HCT116 (cell line): ENCODE measurements around the gene EML4. TPM values are rescaled to one million over a fixed set of nuclear protein-coding genes. Genes with fewer than 3 reads are reported as not detected.

ENCODE experiments used
- ATAC-seq: fragments of 200-7000 bp; cut with Tn5 transposase; 2 replicates; pipeline ENCODE4 v1.9.1; 2020; ENCODE audit warnings: mild to moderate bottlenecking, moderate library complexity
- BruUV-seq: library from RNA; stranded (reverse); fragments of 400-500 nt; replicated peaks from 2 replicates; lab custom pipeline; 2021; lab: Mats Ljungman, UMichigan
- CTCF ChIA-PET: fragments of 300-600 bp; sonication (Branson Sonifier 250); formaldehyde crosslinking; loops from one replicate; lab custom pipeline; 2021; ENCODE audit warnings: antibody characterized with exemption; lab: Charles Lee
- POLR2A ChIA-PET: fragments of 300-600, 350-600 bp; sonication (Branson Sonifier 250); formaldehyde crosslinking; loops from one replicate; lab custom pipeline; 2021; ENCODE audit warnings: antibody characterized with exemption; lab: Charles Lee
- RAD21 ChIA-PET, 2 experiments: fragments of 300-600 bp; sonication (Branson Sonifier 250); formaldehyde crosslinking; loops; one replicate each; lab custom pipeline; 2023; ENCODE audit warnings: low total read pairs in 2 of 2; ENCODE audit not compliant: uncharacterized antibody in 2 of 2, unreplicated experiment in 2 of 2, low non-redundant PET in 1 of 2; lab: Charles Lee
- DNase-seq: peaks from one replicate; pipeline ENCODE4 v3.0.0-alpha.2; 2010; ENCODE audit warnings: low read depth, low spot score
- H2AFZ ChIP-seq: fragments of 200-600 bp; shearing (Covaris generic), sonication (generic); 2 replicates; pipeline ENCODE4 v1.6.1; 2017; ENCODE audit warnings: low read depth, mixed run types, mixed read lengths, antibody characterized with exemption, low read length; ENCODE audit not compliant: poor library complexity, severe bottlenecking
- H3K27ac ChIP-seq: 2 replicates; pipeline ENCODE4 v1.5.1; 2012; ENCODE audit warnings: low read depth, low read length
- H3K27me3 ChIP-seq: fragments of 200-600 bp; sonication (generic); 2 replicates; pipeline ENCODE4 v1.6.1; 2016; ENCODE audit warnings: mixed run types, low read length, mixed read lengths; ENCODE audit not compliant: insufficient read depth
- H3K36me3 ChIP-seq, 2 experiments: fragments of 200-500 bp in 1 of 2; fragments of 200-600 bp in 1 of 2; sonication (Bioruptor generic) in 1 of 2; sonication (generic) in 1 of 2; 2 replicates each; pipeline versions ENCODE4 v1.5.1 to v1.6.1; 2014 to 2016; ENCODE audit warnings: low read length in 2 of 2, inconsistent platforms in 1 of 2, mixed read lengths in 1 of 2, mixed run types in 1 of 2; ENCODE audit not compliant: insufficient read depth in 2 of 2, control insufficient read depth in 1 of 2
- H3K4me1 ChIP-seq, 2 experiments: fragments of 200-600 bp in 1 of 2; sonication (generic) in 1 of 2; 2 replicates each; pipeline versions ENCODE4 v1.5.1 to v1.6.1; 2012 to 2017; ENCODE audit warnings: low read length in 2 of 2, inconsistent platforms in 1 of 2, mild to moderate bottlenecking in 1 of 2, mixed read lengths in 1 of 2, mixed run types in 1 of 2, moderate library complexity in 1 of 2; ENCODE audit not compliant: insufficient read depth in 2 of 2, control insufficient read depth in 1 of 2
- H3K4me2 ChIP-seq: fragments of 200-600 bp; sonication (generic); 2 replicates; pipeline ENCODE4 v1.6.1; 2017; ENCODE audit warnings: mixed run types, low read length, mixed read lengths
- H3K4me3 ChIP-seq, 2 experiments: fragments of 200-600 bp in 1 of 2; sonication (generic) in 1 of 2; replicated peaks in 1 of 2; 2 replicates each; pipeline ENCODE4 v1.5.1; 2011 to 2016; ENCODE audit warnings: low read length in 2 of 2, control low read depth in 1 of 2, low read depth in 1 of 2, mild to moderate bottlenecking in 1 of 2, mixed read lengths in 1 of 2, mixed run types in 1 of 2
- H3K79me2 ChIP-seq: fragments of 200-600 bp; sonication (generic); 2 replicates; pipeline ENCODE4 v1.6.1; 2017; ENCODE audit warnings: mild to moderate bottlenecking, mixed run types, low read length, moderate library complexity, mixed read lengths; ENCODE audit not compliant: insufficient read depth
- H3K9ac ChIP-seq: fragments of 200-600 bp; sonication (generic); 2 replicates; pipeline ENCODE4 v1.6.1; 2016; ENCODE audit warnings: low read length, mixed read lengths
- H3K9me2 ChIP-seq: fragments of 200-600 bp; sonication (generic), shearing (Covaris generic); 2 replicates; pipeline ENCODE4 v1.6.1; 2017; ENCODE audit warnings: mixed run types, mild to moderate bottlenecking, moderate library complexity; ENCODE audit not compliant: insufficient read depth
- H3K9me3 ChIP-seq, 2 experiments: fragments of 200-500 bp in 1 of 2; fragments of 200-600 bp in 1 of 2; sonication (Bioruptor generic) in 1 of 2; sonication (generic) in 1 of 2; 2 replicates each; pipeline ENCODE4 v1.6.1; 2014 to 2017; ENCODE audit warnings: low read length in 2 of 2, mixed read lengths in 2 of 2, inconsistent platforms in 1 of 2, low read depth in 1 of 2, mild to moderate bottlenecking in 1 of 2, mixed run types in 1 of 2, moderate library complexity in 1 of 2; ENCODE audit not compliant: control insufficient read depth in 1 of 2, insufficient read depth in 1 of 2
- H4K20me1 ChIP-seq: fragments of 200-600 bp; sonication (generic), shearing (Covaris generic); 2 replicates; pipeline ENCODE4 v1.6.1; 2017; ENCODE audit warnings: mixed run types, mild to moderate bottlenecking, moderate library complexity; ENCODE audit not compliant: insufficient read depth
- ATF3 ChIP-seq: IDR thresholded peaks from 2 replicates; pipeline ENCODE4 v1.6.1; 2012
- EGR1 ChIP-seq: IDR thresholded peaks from 2 replicates; pipeline ENCODE4 v1.6.1; 2012; ENCODE audit warnings: low read depth
- ELF1 ChIP-seq: IDR thresholded peaks from 2 replicates; pipeline ENCODE4 v1.6.1; 2012; ENCODE audit warnings: low read depth, borderline replicate concordance
- EZH2phosphoT487 ChIP-seq: fragments of 200-600 bp; IDR thresholded peaks from 2 replicates; pipeline ENCODE4 v1.6.1; 2018; ENCODE audit warnings: antibody characterized with exemption, borderline replicate concordance
- FOSL1 ChIP-seq: IDR thresholded peaks from 2 replicates; pipeline ENCODE4 v1.6.1; 2012; ENCODE audit warnings: low read depth
- JUND ChIP-seq: IDR thresholded peaks from 2 replicates; pipeline ENCODE4 v1.6.1; 2012
- POLR2AphosphoS5 ChIP-seq: IDR thresholded peaks from 2 replicates; pipeline ENCODE4 v1.6.1; 2011; ENCODE audit warnings: mild to moderate bottlenecking, low read depth, low read length, moderate library complexity
- SP1 ChIP-seq: IDR thresholded peaks from 2 replicates; pipeline ENCODE4 v1.6.1; 2012; ENCODE audit warnings: low read depth
- SRF ChIP-seq: IDR thresholded peaks from 2 replicates; pipeline ENCODE4 v1.6.1; 2012; ENCODE audit warnings: low read depth
- YY1 ChIP-seq: IDR thresholded peaks from 2 replicates; pipeline ENCODE4 v1.6.1; 2011; ENCODE audit warnings: low read length, low read depth, moderate library complexity, mild to moderate bottlenecking; ENCODE audit not compliant: insufficient replicate concordance; ENCODE audit errors: extremely low read depth
- ZBTB33 ChIP-seq: IDR thresholded peaks from 2 replicates; pipeline ENCODE4 v1.6.1; 2011; ENCODE audit warnings: mild to moderate bottlenecking, low read length, moderate library complexity; ENCODE audit not compliant: insufficient replicate concordance; ENCODE audit errors: extremely low read depth
- ZNF274 ChIP-seq: fragments of 200-500 bp; sonication (Bioruptor generic); IDR thresholded peaks from 2 replicates; pipeline ENCODE4 v1.6.1; 2014; ENCODE audit warnings: mild to moderate bottlenecking, low read depth, low read length, inconsistent platforms
- intact Hi-C: fragments of 100-400 bp; cut with micrococcal nuclease; formaldehyde crosslinking; loops from 2 replicates; pipeline ENCODE4 v1.10.0; 2022
- total RNA-seq: library from RNA; stranded (reverse); gene quantifications from one replicate; pipeline ENCODE4 v1.2.1, GENCODE V29; 2021; ENCODE audit not compliant: unreplicated experiment
- TF ChIP-seq, protein P1 (sequence below): IDR thresholded peaks from 2 replicates; pipeline ENCODE4 v1.6.1; 2012; ENCODE audit warnings: low read depth

The EML4 gene
- total RNA-seq, 1 experiment from 2014 or later: 53.5 TPM

GRCh38 chr2:42193722-42194187 lies 24.6 kb downstream of the EML4 start:
- ChIA-PET CTCF (no interaction called here), POLR2A (no interaction called here)

More at GRCh38 chr2:42193722-42194187, 24.6 kb downstream of the EML4 start:
- ATAC-seq: no peak
- no peak for DNase-seq
- Histone ChIP-seq H3K79me2 (peaks cover 97% of the 10 kb centered on the region), H3K9ac (no peak overlapping the region), H3K27ac (no peak overlapping the region), H3K9me2 (no peaks in the 10 kb centered on the region), H3K36me3 (no peaks in the 10 kb centered on the region), H4K20me1 (peaks cover 14% of the 10 kb centered on the region; the same call in 1 of the 2 replicates), H2AFZ (no peak overlapping the region), H3K27me3 (no peaks in the 10 kb centered on the region), H3K4me3 (no peak overlapping the region)
- intact Hi-C loops: no loop called here
- TF ChIP-seq ZBTB33: no peak
- TF ChIP-seq SRF: no peak
- no peak for TF ChIP-seq ATF3
- TF ChIP-seq POLR2AphosphoS5: no peak
- no peak for TF ChIP-seq EGR1
- no peak for TF ChIP-seq ELF1
- no peak for TF ChIP-seq FOSL1
- no peak for TF ChIP-seq ZNF274
- TF ChIP-seq, protein P1, sequence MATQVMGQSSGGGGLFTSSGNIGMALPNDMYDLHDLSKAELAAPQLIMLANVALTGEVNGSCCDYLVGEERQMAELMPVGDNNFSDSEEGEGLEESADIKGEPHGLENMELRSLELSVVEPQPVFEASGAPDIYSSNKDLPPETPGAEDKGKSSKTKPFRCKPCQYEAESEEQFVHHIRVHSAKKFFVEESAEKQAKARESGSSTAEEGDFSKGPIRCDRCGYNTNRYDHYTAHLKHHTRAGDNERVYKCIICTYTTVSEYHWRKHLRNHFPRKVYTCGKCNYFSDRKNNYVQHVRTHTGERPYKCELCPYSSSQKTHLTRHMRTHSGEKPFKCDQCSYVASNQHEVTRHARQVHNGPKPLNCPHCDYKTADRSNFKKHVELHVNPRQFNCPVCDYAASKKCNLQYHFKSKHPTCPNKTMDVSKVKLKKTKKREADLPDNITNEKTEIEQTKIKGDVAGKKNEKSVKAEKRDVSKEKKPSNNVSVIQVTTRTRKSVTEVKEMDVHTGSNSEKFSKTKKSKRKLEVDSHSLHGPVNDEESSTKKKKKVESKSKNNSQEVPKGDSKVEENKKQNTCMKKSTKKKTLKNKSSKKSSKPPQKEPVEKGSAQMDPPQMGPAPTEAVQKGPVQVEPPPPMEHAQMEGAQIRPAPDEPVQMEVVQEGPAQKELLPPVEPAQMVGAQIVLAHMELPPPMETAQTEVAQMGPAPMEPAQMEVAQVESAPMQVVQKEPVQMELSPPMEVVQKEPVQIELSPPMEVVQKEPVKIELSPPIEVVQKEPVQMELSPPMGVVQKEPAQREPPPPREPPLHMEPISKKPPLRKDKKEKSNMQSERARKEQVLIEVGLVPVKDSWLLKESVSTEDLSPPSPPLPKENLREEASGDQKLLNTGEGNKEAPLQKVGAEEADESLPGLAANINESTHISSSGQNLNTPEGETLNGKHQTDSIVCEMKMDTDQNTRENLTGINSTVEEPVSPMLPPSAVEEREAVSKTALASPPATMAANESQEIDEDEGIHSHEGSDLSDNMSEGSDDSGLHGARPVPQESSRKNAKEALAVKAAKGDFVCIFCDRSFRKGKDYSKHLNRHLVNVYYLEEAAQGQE: no peak
- no peak for TF ChIP-seq JUND
- TF ChIP-seq SP1: no peak
- TF ChIP-seq YY1: no peak
- no peak for TF ChIP-seq EZH2phosphoT487
- TF ChIP-seq, all 23 proteins: peak for 0
- RAD21 ChIA-PET: no interaction called here
- BruUV-seq: no TSS peak
- Histone ChIP-seq H3K9me3 (no peaks in the 10 kb centered on the region), H3K4me1 (peaks cover 22 to 37% of the 10 kb centered on the region in 2 experiments), H3K4me2 (no peak overlapping the region)
